Cerebellar nuclear complex (tissue), 1 donor: ENCODE results near the gene SLC35E3.
"Not testable (repeated sequence)": the region's sequence is repeated elsewhere in the genome, so short reads cannot be mapped to it uniquely, and the experiment has no call there.

Experiments used
- DNase-seq, 2 experiments: peaks; one replicate each; lab custom pipeline; 2025; lab: John Stamatoyannopoulos, UW

SLC35E3 gene

DNA sequence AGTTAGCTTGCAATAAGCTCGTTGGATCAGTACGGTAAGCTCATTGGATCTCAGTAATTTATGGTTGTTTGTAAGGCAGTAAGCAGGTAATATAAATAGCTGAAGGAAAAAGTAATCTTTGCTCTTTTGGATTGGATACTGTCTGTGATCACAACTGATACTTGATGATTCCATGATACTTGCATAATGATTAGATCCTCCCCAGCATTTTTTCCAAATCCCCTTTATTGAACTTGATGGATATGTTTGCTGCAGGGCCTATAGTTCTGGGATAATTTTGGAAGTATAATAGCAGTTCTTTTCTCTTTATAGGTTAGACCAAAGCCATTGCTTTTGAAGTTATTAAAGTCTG, 67.2 kb downstream of the SLC35E3 start:
- no peak for DNase-seq

DNA sequence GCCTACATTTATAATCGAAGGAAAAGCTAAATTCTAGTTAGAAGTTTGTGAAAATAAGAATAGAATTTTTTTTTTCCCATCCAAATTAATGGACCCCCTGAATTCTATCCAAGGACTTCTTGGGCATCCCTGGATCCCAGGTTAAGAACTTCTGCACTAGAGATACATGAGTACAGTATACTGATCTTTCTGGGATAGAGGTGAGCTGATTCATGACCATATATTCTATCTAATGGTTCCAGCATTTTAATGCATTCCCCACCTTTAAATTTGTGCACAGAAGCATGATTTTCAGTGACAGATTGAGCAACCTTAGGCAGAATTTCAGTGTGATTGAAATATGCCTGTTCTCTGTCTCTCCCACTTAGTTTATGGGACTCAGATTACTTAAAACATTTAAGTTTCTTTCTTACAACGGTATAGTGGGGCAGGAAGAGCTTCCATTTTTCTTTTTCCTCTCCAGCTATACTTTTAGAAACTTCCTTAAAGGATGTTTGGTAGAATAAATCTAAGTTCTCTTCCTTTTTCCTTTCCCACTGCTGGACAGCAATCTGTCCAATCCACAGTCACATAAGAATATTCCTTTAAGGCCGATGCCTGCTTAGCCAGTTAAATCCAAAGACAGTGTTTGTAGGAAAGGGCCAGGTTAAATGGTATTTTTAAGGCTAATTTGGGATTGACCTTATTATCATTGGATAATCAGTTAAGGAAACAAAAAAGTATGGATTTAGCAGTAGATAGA, 68.7 kb downstream of the SLC35E3 start:
- no peak for DNase-seq

DNA sequence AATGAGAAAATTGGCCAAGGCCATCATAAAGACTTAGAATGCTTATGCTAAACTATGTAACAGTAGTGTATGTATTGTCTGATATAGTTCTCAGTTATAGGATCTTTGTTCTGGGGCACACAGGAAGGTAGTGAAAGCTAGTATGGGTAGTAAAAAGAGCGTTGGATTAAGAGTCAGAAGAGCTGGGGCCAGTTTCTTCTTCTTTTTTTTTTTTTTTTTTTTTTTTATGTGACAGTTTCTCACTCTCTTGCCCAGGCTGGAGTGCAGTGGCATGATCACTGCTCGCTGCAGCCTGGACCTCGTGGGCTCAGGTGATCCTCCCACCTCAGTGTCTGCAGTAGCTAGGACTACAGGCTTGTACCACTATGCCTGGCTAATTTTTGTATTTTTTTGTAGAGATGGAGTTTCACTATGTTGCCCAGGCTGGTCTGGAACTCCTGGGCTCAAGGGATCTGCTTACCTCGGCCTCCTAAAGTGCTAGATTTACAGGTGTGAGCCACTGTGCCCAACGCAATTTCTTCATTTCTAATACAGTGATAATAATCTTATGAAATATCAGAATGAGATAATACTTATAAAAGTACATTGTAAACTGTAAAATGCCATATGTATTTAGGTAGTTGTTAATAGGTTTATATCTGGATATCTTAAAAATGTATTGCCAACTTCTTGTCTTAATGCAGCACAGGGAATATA, 69.4 kb downstream of the SLC35E3 start:
- no peak for DNase-seq

DNA sequence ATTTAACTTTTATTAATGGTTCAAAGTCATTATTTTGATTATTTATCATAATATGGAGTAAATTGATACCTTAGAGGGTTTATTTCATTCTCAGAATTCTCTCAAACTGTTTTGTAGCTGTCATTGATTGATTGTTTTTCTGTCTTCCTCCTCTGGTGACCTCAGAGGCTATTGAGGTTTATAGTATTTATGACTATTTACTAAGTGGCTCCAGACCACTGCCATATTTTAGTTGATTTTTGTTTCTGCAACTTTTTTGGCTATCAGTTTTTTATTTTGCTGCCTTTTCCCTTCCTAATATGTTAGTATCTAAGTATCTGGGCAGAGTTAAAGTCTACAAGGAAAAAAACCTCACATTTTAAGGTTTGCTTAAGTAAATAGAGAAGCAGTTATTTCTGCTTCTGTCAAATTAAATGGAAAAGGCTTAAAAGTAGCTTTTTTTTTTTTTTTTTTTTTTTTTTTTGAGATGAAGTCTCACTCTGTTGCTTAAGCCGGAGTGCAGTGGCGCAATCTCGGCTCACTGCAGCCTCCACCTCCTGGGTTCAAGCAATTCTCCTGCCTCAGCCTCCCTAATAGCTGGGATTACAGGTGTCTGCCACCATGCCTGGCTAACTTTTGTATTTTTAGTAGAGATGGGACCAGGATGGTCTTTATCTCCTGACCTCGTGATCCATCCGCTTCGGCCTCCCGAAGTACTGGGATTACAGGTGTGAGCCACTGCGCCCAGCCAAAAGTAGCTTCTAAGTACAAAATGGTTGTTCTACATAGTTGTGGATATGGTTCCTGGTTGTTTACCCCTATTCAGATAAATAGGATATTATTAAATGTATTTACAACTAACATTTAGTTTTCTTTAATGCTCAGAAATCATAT, 70.2 kb downstream of the SLC35E3 start:
- no peak for DNase-seq

- not testable (repeated sequence) for DNase-seq
These were observed 73.5 kb downstream of the SLC35E3 start for GRCh38 chr12:68819481-68819880.

GRCh38 chr12:68821357-68822188, 75.6 kb downstream of the SLC35E3 start:
- no peak for DNase-seq

- no peak for DNase-seq
These were observed 77.7 kb downstream of the SLC35E3 start for GRCh38 chr12:68823696-68824095.

GRCh38 chr12:68824131-68824530, 78.2 kb downstream of the SLC35E3 start:
- DNase-seq: no peak

DNA sequence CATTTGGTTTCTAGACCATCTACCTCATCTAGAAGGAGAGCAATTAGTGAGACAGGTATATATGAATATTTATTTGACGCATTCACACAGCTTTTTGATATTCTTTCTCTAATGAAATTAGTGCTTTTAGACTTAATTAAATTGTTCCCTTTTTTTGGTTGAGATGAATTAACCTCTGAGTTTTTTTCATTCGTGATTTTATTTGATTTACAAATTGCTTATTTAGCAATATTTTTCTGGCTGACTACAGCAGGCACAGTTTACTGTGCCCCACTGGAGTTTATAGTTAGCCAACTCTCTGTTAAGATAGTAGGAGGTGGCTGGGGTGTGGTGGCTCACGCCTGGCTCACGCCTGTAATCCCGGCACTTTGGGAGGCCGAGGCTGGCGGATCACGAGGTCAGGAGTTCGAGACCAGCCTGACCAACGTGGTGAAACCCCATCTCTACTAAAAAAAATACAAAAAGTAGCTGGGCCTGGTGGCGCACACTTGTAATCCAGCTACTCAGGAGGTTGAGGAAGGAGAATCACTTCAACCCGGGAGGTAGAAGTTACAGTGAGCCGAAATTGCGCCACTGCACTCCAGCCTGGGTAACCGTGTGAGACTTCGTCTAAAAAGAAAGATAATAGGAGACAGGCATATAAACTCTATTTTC, 78.7 kb downstream of the SLC35E3 start:
- DNase-seq: no peak

- no peak for DNase-seq
These were observed 79.7 kb downstream of the SLC35E3 start for GRCh38 chr12:68825569-68826217.

DNA sequence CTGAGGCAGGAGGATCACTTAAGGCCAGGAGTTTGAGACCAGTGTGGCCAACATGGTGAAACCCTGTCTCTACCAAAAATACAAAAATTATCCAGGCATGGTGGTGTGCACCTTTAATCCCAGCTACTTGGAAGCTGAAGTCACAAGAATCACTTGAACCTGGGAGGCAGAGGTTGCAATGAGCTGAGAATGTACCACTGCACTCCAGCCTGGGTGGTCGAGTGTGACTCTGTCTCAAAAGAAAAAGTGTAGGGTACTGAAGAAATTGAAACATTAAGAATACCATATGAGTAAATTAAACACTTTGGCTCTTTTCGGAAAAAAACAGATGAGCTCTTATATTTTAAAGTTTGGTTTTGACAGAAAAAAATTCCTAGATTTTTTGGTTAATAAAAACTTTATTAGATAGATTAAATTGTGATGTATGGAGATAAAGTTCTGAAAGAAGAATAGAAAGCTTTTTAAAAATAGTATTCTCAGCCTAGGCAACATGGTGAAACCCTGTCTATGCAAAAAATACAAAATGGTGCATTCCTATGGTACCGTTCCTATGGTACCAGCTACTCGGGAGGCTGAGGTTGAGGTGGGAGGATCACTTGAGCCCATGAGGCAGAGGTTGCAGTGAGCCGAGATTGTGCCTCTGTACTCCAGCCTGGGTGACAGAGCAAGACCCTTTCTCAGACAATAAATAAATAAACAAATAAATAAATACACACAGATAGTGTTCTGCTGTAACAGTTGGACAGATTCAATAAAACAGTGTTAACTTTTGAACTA, 82.1 kb downstream of the SLC35E3 start:
- DNase-seq: no peak

GRCh38 chr12:68828672-68829068, 82.7 kb downstream of the SLC35E3 start:
- no peak for DNase-seq
